ENCODE results near the gene ARL2BP. TPM values are rescaled to one million over a fixed set of nuclear protein-coding genes. Genes with fewer than 3 reads are reported as not detected.

The ARL2BP gene
- total RNA-seq, 1 experiment from 2014 or later, result 32.6 TPM

- CTCF ChIA-PET, result no interaction called here
- H3K4me1 Mint-ChIP-seq (ENCODE audit: low read depth, unreplicated experiment), result peaks cover 3% of the 10 kb centered on the region
- no peak overlapping the region for H3K4me3 Mint-ChIP-seq (ENCODE audit: low read depth, unreplicated experiment)
- H3K36me3 Mint-ChIP-seq (ENCODE audit: insufficient read depth, unreplicated experiment), result peaks cover 12% of the 10 kb centered on the region
- BruUV-seq (replicated peaks), result no TSS peak
- DNase-seq, result no peak
- H3K27ac Mint-ChIP-seq (ENCODE audit: unreplicated experiment), result no peak overlapping the region
- TF ChIP-seq CTCF (IDR thresholded peaks at IDR 0.05; ENCODE audit: unreplicated experiment), result no peak
- intact Hi-C loops (cut with micrococcal nuclease; ENCODE audit: unreplicated experiment), result no loop called here
- H3K27me3 Mint-ChIP-seq (ENCODE audit: unreplicated experiment), result no peaks in the 10 kb centered on the region
- H3K9me3 Mint-ChIP-seq (ENCODE audit: low read depth, unreplicated experiment), result no peaks in the 10 kb centered on the region
Measured at GRCh38 chr16:57202095-57202886, 42.8 kb upstream of the ARL2BP start.

GRCh38 chr16:57203451-57203850, 41.6 kb upstream of the ARL2BP start:
- no TSS peak for BruUV-seq (replicated peaks)
- Mint-ChIP-seq H3K27ac (ENCODE audit: unreplicated experiment) (no peak overlapping the region), H3K9me3 (ENCODE audit: low read depth, unreplicated experiment) (no peaks in the 10 kb centered on the region), H3K4me1 (ENCODE audit: low read depth, unreplicated experiment) (no peaks in the 10 kb centered on the region), H3K27me3 (ENCODE audit: unreplicated experiment) (no peaks in the 10 kb centered on the region), H3K36me3 (ENCODE audit: insufficient read depth, unreplicated experiment) (peaks cover 22% of the 10 kb centered on the region), H3K4me3 (ENCODE audit: low read depth, unreplicated experiment) (no peak overlapping the region)
- intact Hi-C loops (cut with micrococcal nuclease; ENCODE audit: unreplicated experiment), result no loop called here
- TF ChIP-seq CTCF (IDR thresholded peaks at IDR 0.05; ENCODE audit: unreplicated experiment), result no peak
- CTCF ChIA-PET, result no interaction called here
- DNase-seq, result no peak

GRCh38 chr16:57204675-57205074, 40.4 kb upstream of the ARL2BP start:
- peaks cover 26% of the 10 kb centered on the region for H3K36me3 Mint-ChIP-seq (ENCODE audit: insufficient read depth, unreplicated experiment)
- H3K4me1 Mint-ChIP-seq (ENCODE audit: low read depth, unreplicated experiment), result no peaks in the 10 kb centered on the region
- CTCF ChIA-PET, result no interaction called here
- no peaks in the 10 kb centered on the region for H3K27me3 Mint-ChIP-seq (ENCODE audit: unreplicated experiment)
- no peak overlapping the region for H3K4me3 Mint-ChIP-seq (ENCODE audit: low read depth, unreplicated experiment)
- intact Hi-C loops (cut with micrococcal nuclease; ENCODE audit: unreplicated experiment), result no loop called here
- TF ChIP-seq CTCF (IDR thresholded peaks at IDR 0.05; ENCODE audit: unreplicated experiment), result peak; percentile 32
- BruUV-seq (replicated peaks), result TSS peak; percentile 23
- no peaks in the 10 kb centered on the region for H3K9me3 Mint-ChIP-seq (ENCODE audit: low read depth, unreplicated experiment)
- DNase-seq, result no peak
- H3K27ac Mint-ChIP-seq (ENCODE audit: unreplicated experiment), result no peak overlapping the region

- no peaks in the 10 kb centered on the region for H3K4me1 Mint-ChIP-seq (ENCODE audit: low read depth, unreplicated experiment)
- no peaks in the 10 kb centered on the region for H3K27me3 Mint-ChIP-seq (ENCODE audit: unreplicated experiment)
- TF ChIP-seq CTCF (IDR thresholded peaks at IDR 0.05; ENCODE audit: unreplicated experiment), result no peak
- H3K36me3 Mint-ChIP-seq (ENCODE audit: insufficient read depth, unreplicated experiment), result peaks cover 39% of the 10 kb centered on the region
- CTCF ChIA-PET, result no interaction called here
- BruUV-seq (replicated peaks), result no TSS peak
- no peak for DNase-seq
- H3K9me3 Mint-ChIP-seq (ENCODE audit: low read depth, unreplicated experiment), result peaks cover 4% of the 10 kb centered on the region
- intact Hi-C loops (cut with micrococcal nuclease; ENCODE audit: unreplicated experiment), result no loop called here
- H3K4me3 Mint-ChIP-seq (ENCODE audit: low read depth, unreplicated experiment), result no peak overlapping the region
- H3K27ac Mint-ChIP-seq (ENCODE audit: unreplicated experiment), result no peak overlapping the region
Measured at GRCh38 chr16:57208926-57209325, 36.1 kb upstream of the ARL2BP start.

Data from Calu3 (cell line).